HCEC 1CT (cell line): ENCODE data around the gene NOL4L.
"Not testable (repeated sequence)": the region's sequence is repeated elsewhere in the genome, so short reads cannot be mapped to it uniquely, and the experiment has no call there.

ENCODE experiments used
- DNase-seq: peaks from one replicate; pipeline ENCODE4 v3.0.0-alpha.2; 2017

Gene NOL4L

DNA sequence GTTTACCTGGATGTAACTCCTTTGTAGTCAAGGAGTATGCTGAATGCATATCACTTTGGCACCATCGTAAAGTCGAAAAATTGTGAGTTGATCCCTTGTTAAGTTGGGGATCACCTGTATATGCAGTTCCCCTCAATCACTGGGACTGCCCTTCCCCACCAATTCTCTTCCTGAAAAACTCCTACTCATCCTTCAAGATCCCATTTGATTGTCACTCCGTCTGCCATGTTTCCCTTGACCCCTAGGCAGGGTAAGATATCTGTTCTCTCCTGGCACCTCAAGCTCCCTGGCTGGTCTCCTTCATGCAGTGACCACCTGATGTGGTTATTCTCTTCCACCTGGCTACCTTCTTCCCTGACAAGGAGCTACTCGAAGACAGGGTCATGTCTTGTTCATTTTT is 10.0 kb upstream of the NOL4L start:
- DNase-seq, result no peak

DNA sequence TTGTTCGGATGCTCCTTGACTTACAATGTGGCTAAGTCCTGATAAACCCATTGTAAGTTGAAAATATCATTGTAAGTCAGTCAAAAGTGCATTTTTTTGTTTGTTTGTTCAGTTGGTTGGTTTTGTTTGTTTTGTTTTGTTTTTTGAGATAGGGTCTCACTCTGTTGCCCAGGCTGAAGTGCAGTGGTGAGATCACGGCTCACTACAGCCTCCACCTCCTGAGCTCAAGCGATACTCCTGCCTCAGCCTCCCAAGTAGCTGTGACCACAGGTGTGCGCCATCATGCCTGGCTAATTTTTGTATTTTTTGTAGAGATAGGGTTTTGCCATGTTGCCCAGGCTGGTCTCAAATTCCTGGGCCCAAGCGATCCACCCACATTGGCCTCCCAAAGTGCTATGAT is 9.5 kb upstream of the NOL4L start:
- not testable (repeated sequence) for DNase-seq

DNA sequence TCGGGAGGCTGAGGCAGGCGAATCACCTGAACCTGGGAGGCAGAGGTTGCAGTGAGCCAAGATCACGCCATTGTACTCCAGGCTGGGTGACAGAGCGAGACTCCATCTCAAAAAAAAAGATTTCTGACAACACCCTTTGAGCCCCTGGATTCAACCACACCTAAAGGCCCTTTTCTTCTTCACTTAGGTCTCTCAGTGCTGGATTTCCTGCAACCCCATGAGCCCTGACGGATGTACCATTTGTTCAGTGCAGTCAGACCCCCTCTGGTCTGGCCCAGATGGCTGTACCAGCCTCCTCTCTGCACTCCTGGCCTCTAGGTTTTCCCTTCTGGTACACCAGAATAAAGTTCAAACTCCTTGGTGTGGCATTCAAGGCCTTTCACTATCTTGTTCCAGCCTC is 9.1 kb upstream of the NOL4L start:
- no peak for DNase-seq

DNA sequence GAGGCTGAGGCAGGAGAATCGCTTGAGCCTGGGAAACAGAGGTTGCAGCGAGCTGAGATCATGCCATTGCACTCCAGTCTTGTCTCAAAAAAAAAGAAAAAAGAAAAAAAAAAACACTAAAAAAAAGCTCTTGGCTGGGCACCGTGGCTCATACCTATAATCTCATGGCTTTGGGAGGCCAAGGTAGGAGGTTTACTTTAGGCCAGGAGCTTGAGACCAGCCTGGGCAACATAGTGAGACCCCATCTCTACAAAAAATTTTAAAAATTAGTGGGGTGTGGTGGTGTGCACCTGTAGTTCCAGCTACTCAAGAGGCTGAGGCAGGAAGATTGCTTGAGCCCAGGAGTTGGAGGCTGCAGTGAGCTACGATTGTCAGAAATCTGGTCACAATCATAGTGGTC is 7.5 kb upstream of the NOL4L start:
- not testable (repeated sequence) for DNase-seq

DNA sequence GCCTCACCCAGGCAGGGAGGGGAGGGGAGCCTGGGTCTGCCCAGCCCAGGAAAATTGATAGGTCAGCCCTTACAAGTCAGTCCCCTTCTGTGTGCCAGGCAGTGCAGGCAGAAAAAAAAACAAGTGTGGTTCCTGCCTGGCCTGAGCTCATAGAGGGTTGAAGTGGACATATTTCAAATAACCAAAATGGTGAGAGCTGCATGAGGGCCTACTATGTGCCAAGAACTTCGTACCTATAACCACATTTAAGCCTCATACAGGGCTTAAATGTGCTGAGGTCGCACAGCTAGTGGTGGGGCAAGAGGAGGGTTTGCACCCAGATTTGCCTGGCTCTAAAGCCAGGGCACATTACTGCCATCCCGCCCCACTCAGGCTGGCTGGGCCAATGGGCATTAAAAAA is 6.9 kb upstream of the NOL4L start:
- DNase-seq, result no peak

DNA sequence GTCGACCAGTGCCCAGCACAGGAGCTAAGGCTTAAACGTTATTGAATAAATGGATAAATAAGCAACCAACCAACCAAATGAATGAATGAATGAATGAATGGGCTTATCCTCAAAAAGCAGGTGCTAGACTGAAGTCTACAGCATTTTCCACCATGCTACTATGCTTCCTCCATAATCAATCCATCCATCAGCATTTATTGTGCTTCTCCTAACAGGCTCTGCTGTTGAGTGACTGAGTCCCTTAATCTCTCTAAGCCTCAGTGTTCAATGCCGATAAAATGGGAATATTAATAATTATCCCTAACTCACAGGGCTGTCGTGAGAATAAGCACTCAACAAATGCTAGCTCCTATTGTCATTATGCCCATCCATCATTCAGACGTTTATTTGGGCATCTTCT is 4.6 kb upstream of the NOL4L start:
- DNase-seq, result no peak

DNA sequence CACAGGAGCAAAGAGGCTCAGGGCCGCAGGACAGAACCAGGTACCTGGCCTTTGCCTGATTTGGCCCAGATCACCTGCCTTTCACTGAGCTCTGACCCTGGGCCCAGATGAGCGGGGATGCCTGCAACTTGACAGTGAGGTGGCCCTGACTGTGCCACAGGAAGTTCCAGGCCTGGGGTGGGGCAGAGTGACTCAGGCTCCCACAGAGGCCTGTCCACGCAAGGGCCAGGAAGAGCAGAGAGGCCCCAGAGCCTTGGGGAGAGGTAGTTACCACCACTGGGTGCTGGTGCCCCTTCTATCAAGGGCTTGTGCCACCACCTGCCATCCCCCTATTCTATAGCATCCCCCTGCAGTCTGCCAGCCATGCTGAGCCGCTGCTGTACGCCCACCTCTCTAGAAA is 4.1 kb upstream of the NOL4L start:
- peak; percentile 47 for DNase-seq

DNA sequence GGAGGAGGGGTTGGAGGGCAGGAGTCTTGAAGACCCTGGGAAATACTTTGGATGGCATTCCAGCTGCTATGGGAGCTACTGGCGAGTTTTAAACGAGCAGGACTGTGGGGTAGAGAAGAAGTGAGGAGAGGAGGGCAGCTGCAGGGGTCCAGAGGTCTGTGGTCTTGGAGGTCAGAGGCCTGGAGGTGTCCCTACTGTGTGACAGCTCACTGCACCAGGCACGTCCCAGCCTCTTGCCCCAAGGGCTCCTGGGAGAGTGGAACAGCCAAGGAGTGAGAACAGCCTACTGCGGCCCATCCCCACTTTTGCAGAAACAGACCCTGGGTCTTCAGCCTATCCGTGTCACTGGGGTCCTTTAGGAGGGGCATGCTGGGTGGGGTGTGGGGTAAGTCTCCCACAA is 2.9 kb upstream of the NOL4L start:
- DNase-seq, result no peak

DNA sequence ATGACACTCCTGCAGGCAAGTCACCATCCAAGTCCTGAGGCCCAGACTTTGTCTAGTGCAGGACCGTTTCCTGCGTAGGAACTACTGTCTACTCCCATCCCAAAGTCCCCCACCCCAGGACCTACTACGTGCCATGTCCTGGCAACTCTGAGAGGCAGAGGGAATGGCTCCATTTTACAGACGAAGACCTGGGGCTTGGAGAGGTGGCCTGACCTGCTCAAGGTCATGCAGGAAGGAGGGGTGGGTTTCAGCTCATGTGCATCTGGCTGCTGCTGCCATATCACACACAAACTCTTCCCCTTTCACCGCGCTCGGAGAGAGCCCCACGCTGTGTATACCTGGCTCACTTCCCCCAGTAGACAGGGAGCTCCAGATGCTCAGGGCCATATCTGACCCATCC is 1.2 kb upstream of the NOL4L start:
- no peak for DNase-seq

DNA sequence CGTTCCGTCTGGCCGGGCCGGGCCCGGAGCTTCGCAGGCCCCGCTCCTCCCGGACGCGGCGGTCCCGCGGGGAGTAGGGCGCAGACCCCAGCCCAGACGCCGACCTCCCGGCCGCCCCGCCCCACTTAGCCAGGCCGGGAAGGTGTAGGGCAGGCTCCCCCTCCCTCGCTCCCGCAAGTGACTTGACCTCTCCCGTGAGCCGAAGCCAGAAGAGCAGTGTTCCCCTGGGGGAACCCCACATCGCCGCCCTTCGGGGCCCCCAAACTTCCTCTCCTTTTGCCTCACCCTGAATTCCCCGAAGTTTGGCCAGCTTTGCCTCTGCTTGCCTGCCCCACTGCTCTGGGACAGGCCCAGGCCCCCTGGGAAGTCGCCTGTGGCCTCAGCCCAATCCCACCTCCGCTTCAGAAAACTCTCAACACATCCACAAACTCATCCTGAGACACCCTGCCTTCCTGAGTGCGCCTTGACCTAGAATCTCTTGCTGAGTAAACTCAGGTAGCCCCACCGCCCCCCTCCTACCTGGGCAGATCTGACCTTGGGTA is 524 bp upstream of the NOL4L start:
- DNase-seq, result no peak

DNA sequence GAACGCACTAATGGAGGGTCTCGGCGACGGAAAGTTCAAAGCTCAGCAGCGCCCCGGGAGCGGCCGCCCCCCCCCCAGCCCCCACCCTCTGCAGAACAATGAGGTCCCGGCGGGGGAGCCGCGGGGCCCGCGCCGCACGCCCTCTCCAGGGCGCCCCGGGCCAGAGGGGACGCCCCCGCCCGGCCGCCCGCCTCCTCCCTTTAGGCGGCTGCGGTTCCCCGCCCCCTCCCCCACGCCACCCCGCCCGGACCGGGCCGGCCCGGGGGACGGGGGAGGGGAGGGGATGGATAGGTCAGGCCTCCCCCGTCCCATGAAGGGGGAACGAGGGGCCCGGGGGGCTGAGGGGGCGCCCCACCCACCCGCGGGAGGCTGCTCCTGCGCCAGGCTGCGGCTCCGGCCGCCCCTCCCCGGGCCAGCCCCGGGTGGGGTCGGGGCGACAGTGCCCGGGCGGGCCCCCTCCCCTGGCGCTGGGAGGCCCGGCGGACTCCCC is 1.5 kb downstream of the NOL4L start:
- no peak for DNase-seq

DNA sequence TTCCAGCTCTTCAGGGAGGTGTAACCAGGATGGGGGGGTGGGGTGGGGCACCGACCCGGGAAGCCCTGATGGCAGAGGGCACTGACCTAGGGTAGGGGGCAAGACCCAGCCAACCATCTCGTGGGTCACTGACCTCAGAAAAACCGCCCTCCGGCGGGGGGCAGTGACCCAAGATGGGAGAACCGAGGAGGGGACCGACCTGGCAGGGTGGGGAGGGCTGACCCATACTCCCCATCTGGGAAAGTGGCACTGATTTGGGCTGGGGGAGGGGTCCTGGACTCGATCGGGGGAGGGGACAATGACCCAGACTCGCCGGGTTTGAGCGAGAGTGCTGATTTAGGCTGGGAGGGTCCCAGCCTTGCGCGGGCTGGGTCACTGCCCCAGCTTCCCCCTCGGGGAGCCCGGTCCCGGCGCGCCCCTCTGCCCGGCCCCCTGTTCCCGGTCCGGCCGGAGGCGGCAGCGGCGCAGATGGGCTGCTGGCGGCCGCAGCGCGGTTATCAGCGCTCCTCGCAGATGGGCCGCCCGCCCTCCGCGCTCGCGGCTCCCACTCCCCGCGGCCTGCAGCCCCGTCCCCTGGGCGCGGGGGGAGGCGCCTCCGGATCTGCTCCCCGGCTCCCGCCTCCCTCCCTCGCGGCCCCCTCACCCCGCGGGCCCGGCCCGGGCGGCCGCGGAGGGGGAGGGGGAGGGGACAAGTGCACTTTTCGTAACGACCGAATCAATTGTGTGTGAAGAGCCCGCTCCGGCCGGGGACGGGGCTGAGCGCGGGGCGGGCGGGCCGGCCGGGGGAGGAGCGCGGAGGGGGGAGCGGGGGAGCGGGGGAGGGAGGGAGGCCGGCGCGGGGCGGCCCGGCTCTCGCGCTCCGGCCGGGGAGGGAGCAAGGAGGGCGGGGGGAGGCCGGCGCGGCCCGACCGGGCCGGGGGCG is 2.2 kb downstream of the NOL4L start:
- no peak for DNase-seq

DNA sequence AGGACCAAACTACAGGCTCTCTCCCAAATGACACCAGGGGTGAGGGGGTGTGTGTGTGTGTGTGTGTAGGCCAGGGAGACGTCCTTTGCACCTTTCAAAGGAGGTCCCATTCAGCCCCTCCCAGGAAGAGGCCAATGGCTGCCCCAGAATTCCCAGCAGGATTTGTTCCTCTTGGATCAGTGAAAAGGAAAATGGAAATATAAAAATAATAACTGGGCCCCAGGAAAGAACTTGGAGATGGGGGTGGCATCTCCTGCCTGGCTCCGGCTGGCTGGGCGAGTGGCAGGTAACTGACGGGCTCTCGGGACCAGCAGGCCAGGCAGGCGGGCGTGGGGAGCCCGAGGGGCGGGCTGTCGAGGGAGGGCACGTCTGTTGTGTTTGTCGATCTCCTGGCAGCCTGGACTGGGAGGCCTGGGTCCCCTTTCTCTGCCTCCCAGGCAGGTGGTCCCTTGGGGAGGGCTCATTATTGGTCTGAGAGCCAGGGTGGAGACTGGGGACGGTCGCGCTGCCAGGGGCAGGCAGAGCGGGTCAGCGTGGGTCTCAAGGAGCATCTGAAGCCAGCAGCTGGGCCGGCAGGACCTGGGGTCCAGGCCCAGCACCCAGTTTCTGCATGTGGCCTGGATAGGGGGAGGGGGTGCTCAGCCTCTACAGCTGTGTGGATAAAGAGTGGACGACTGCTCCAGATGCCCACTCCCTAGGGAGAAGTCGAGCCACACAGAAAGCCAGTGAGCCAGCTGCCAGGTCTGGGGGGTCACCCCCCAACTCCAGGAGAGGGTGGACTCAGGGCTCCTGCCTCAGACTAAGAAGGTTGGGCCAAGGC is 3.1 kb downstream of the NOL4L start:
- no peak for DNase-seq

DNA sequence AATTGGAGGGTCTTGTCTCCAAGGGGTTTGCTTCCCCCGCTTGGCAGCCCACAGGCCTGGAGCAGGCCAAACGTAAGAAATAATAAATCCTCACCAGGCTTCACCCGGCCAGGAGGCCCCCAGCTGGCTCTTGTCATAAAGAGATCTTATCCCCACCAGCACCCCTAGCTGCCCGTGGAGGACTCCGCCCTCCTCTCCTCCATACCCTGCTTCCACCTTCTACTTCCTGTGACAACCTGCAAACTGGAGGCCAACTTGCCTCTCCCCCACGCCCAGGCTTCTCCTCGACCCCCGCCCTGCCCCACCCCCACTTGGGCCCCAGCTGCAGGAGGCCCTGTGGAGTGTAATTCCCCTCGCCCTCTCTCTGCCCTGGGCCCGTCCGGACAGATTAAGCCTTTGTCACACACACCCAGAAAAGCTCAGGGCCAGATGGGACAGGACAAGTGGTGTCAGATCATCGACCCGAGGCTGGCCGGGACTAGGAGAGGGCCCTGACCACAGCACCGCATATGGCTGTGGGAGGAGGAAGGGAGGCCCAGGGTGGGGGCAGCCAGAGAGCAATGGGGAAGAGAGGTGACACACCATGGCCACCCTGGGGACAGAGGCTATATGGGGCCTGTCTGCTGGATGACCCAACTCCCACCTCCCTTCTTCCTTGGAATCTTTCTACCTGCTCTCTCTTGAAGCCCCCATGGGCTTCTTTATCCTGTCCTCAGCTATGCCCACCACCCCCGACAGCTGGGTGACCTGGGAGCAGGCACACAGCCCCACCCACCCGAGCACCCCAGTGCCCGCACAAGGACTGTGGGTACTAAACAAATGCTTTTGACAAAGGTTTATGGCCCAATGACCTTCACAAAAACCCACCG is 3.9 kb downstream of the NOL4L start:
- DNase-seq, result no peak

DNA sequence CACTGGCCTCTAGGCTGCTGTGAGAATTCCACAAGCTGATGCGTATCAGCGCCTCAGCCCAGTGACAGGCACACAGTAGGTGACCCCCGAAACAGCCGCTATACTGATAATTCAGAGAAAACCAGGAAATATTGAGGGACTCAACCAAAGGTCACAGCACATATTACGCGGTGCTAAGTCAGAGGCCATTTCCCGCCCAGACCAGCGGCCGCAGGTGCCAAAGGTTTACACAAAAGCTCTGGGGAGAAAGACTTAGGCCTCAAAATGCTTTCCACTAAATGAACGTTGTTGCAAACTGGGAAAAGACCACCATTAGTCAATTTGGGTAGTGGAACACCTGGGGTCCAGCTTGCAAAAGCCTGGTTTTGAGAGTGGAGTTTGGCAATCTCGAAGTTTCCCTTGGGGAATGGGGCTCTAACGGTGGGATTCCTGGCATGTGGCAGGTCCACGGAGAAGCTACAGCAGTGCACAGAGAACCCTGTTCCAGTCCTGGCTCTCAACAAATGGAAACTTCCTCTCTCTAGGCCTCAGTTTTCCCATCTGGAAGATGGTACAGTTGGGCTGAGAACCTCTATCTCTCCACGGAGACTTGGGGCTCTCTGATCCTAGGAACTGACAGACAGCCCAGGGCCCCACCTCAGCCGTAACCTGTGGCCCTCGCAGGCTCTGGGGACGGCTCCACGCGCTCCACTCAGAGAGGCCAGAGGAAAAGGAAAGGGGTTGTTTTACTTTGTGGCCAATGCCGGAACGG is 4.7 kb downstream of the NOL4L start:
- no peak for DNase-seq

DNA sequence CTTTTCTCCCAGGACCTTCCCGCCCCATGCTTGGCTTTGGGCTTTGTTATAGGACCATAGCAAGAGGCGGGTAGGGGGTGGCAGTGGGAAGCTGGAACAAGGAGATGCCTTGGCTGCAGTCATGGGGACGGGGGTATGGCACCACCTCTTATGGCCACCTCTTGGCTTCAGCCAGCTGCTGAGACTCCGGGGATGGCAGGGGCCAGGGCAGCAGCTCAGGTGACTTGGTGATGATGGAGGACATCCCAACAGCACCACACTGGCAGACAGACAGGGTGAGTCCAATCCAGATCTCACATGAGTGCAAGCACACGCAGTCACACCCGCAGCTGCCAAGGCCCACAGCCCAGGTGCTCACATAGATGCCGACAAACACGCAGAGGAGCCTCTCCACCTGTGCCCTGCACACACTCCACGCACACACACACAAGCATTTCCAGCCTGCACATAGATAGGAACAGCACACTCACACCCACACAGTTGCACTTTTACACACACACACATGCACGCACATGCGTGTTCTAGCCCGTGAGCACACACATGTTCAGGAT is 6.2 kb downstream of the NOL4L start:
- DNase-seq, result no peak

DNA sequence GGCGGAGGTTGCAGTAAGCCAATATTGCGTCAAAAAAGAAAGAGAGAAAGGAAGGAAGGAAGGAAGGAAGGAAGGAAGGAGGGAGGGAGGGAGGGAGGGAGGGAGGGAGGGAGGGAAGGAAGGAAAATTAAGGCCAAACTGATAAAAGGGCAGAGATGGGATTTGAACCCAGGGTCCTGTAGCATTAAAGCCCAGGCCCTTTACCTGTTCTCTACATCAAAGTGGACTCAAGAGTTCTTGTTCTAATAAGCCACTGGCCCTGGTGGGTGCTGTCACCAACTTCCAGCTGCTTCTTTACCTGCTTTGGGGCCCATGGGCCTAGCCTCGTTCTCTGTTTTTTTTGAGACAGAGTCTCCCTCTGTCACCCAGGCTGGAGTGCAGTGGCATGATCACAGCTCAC is 7.1 kb downstream of the NOL4L start:
- DNase-seq, result not testable (repeated sequence)

DNA sequence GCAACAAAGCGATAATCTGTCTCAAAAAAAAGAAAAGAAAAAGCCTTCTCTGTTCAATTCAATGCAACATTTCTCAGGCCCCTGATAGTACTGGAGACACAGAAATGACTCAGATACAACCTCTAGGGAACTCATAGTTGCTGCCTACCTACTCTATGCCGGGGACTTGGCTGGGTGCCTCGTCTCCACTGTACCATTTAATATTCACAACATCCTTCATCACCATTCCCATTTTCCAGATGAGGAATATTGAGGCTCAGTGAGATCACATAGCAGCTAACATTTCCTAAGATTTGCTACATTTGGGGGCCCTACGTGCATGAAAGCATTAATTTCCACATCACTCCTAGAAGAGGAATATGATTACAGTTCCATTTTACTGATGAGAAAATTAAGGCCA is 7.5 kb downstream of the NOL4L start:
- no peak for DNase-seq

DNA sequence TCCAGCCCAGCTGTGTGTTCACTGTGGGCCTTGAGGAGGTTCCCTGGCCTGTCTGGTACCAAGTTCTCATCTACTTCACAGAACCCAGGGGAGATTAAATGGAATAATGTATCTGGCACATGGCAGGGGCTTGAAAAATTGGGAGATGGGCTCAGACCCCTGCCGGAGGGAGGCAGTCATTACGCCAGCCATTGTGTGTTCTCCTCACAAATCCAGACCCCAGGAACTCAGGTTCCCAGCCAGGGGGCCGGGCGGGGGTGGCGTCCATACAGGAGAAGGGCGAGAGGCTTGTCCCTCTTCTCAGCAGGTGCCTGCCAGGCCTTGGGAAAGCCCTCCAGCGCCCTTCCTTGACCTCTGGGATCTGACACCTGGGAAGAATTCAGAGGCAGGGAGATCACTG is 8.1 kb downstream of the NOL4L start:
- DNase-seq, result no peak

DNA sequence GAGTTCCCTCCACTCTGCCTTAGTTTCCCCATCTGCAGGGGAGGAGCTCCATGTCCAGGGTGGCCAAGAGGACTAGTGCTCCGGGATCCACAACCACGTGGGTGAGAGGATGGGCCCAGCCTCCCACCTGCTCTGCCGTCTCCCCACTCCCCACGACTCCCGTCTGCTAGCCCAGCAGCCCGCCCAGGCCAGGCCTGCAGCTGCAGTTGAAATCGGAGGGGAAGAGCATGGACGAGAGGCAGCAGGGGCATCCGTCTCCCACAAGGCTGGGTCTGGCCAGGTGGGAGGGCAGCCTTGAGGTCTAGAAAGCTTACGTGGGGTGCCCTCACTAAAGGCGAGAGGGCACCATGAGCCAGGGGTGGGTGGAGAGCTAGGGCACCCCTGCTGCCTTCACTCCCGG is 8.6 kb downstream of the NOL4L start:
- DNase-seq, result no peak

DNA sequence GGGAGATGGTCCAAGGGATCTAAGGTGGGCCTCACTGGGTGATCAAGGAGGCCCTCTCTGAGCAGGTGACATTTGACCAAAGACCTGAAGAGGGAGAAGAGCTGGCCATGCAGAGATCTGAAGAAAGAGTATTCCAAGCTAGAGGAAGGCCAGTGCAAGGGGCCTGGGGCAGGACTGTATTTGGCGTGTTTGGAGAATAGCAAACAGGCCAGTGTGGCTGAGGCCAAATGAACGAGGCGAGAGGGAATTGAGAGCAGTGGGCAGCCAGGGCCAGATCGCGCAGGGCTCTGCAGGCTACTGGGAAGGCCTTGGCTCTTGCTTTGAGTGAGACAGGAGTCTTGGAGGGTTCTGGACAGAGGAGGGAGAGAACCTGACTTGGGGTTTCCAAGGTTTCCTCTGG is 9.3 kb downstream of the NOL4L start:
- no peak for DNase-seq

DNA sequence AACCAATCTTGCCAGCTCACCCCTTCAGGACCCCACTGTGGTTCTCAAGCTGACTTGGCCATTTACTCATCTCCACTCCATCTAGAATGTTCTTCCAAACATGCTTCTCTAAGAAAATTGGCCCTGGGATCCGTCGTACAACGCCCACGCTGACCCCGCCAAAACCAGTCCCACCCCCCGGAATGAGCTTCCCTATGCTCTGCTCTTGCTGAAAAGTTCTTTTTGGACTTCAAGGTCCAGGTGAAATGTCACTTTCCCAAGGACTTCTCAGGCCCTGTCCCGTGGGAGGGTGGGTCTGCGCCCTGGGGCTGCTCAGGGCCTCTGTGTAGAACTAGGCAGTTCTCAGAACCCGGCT is 9.9 kb downstream of the NOL4L start:
- no peak for DNase-seq
